Urinary bladder (tissue), 4 donors: Measurements from ENCODE around the gene NNT. TPM values are rescaled to one million over a fixed set of nuclear protein-coding genes. Genes with fewer than 3 reads are reported as not detected.
"Not testable (repeated sequence)": the region's sequence is repeated elsewhere in the genome, so short reads cannot be mapped to it uniquely, and the experiment has no call there.

Experiments
- DNase-seq: peaks from one replicate; pipeline ENCODE4 v3.0.0-alpha.2; 2015; ENCODE audit errors: extremely low spot score
- H3K27ac ChIP-seq: one replicate; pipeline ENCODE4 v1.5.1; 2013; ENCODE audit warnings: low read depth, mild to moderate bottlenecking, moderate library complexity
- H3K36me3 ChIP-seq: one replicate; pipeline ENCODE4 v1.6.1; 2013; ENCODE audit warnings: mild to moderate bottlenecking, moderate library complexity; ENCODE audit not compliant: insufficient read depth
- H3K4me1 ChIP-seq: one replicate; pipeline ENCODE4 v1.6.1; 2013; ENCODE audit warnings: mild to moderate bottlenecking, moderate library complexity; ENCODE audit not compliant: insufficient read depth
- H3K4me3 ChIP-seq: one replicate; pipeline ENCODE4 v1.5.1; 2013; ENCODE audit warnings: low read depth, low read length
- WGBS: extraction: QIAGEN DNeasy Blood & Tissue Kit; methylation state at CpG from one replicate; pipeline ENCODE4 v1.1.7; 2013; 5-methylcytosine and 5-hydroxymethylcytosine counted together
- polyA plus RNA-seq: library from polyadenylated mRNA; stranded (reverse); fragments of 200-250 nt; gene quantifications from one replicate; pipeline ENCODE4 v1.2.3, GENCODE V29; 2013
- total RNA-seq: library from RNA; depleted of rRNA; stranded (reverse); fragments of >200 nt; gene quantifications from one replicate; pipeline ENCODE4 v1.2.3, GENCODE V29; 2014
- donor health status: healthy with polysubstance abuse.
- donor health status: healthy.

Gene NNT
- total and polyA plus RNA-seq, 2 donors, result 34.6 to 118 TPM

GRCh38 chr5:43598927-43599326, 4.1 kb upstream of the NNT start:
- not testable (repeated sequence) for H3K4me1 ChIP-seq, H3K4me3 ChIP-seq, DNase-seq, H3K27ac ChIP-seq, H3K36me3 ChIP-seq
- WGBS, result 99% methylated on average over 1 of the region's 1 CpG

- WGBS, result 58% methylated on average over 8 of the region's 8 CpGs
- DNase-seq, result no peak
- peak overlapping the region; percentile 89 for H3K4me3 ChIP-seq
- no peaks in the 10 kb centered on the region for H3K36me3 ChIP-seq
- H3K4me1 ChIP-seq, result no peaks in the 10 kb centered on the region
- no peak overlapping the region for H3K27ac ChIP-seq
Observed at GRCh38 chr5:43601454-43602260, 1.3 kb upstream of the NNT start.

GRCh38 chr5:43603344-43604217, 601 bp downstream of the NNT start:
- H3K4me3 ChIP-seq, result peak overlapping the region; percentile 89
- WGBS, result 2% methylated on average over 49 of the region's 49 CpGs
- peak overlapping the region; percentile 57 for H3K27ac ChIP-seq
- no peak for DNase-seq
- H3K36me3 ChIP-seq, result no peaks in the 10 kb centered on the region
- no peaks in the 10 kb centered on the region for H3K4me1 ChIP-seq

- no peak overlapping the region for H3K4me3 ChIP-seq
- no peaks in the 10 kb centered on the region for H3K36me3 ChIP-seq
- no peak overlapping the region for H3K27ac ChIP-seq
- DNase-seq, result no peak
- WGBS, result 92% methylated on average over 4 of the region's 4 CpGs
- no peaks in the 10 kb centered on the region for H3K4me1 ChIP-seq
Observed at GRCh38 chr5:43604699-43605098, 1.7 kb downstream of the NNT start.

- no peak for DNase-seq
- no peaks in the 10 kb centered on the region for H3K4me1 ChIP-seq
- 65% methylated on average over 3 of the region's 3 CpGs for WGBS
Observed at GRCh38 chr5:43606351-43606750, 3.4 kb downstream of the NNT start.

GRCh38 chr5:43608406-43608805, 5.4 kb downstream of the NNT start:
- no peak overlapping the region for H3K4me3 ChIP-seq
- H3K4me1 ChIP-seq, result no peaks in the 10 kb centered on the region
- WGBS, result 91% methylated on average over 1 of the region's 1 CpG
- no peak overlapping the region for H3K27ac ChIP-seq
- no peak for DNase-seq
- no peaks in the 10 kb centered on the region for H3K36me3 ChIP-seq

More at GRCh38 chr5:43606351-43606750, 3.4 kb downstream of the NNT start:
- H3K4me3 ChIP-seq, result no peak overlapping the region
- H3K27ac ChIP-seq, result no peak overlapping the region
- no peaks in the 10 kb centered on the region for H3K36me3 ChIP-seq

GRCh38 chr5:43609752-43610151, 6.8 kb downstream of the NNT start:
- Histone ChIP-seq H3K36me3 (no peaks in the 10 kb centered on the region), H3K27ac (no peak overlapping the region), H3K4me3 (no peak overlapping the region), H3K4me1 (no peaks in the 10 kb centered on the region)
- WGBS, result 82% methylated on average over 1 of the region's 1 CpG
- no peak for DNase-seq

- DNase-seq, result no peak
- Histone ChIP-seq H3K4me1 (no peaks in the 10 kb centered on the region), H3K27ac (no peak overlapping the region), H3K4me3 (no peak overlapping the region), H3K36me3 (peaks cover 4% of the 10 kb centered on the region)
- WGBS, result 95% methylated on average over 4 of the region's 4 CpGs
Observed at GRCh38 chr5:43613370-43613769, 10.4 kb downstream of the NNT start.

- Histone ChIP-seq H3K36me3 (peaks cover 4% of the 10 kb centered on the region), H3K27ac (no peak overlapping the region), H3K4me3 (no peak overlapping the region), H3K4me1 (no peaks in the 10 kb centered on the region)
- DNase-seq, result no peak
- WGBS, result 96% methylated on average over 5 of the region's 5 CpGs
Observed at GRCh38 chr5:43615445-43616184, 12.6 kb downstream of the NNT start.

- 95% methylated on average over 1 of the region's 1 CpG for WGBS
- H3K27ac ChIP-seq, result no peak overlapping the region
- no peaks in the 10 kb centered on the region for H3K4me1 ChIP-seq
- H3K36me3 ChIP-seq, result peaks cover 4% of the 10 kb centered on the region
- DNase-seq, result no peak
- H3K4me3 ChIP-seq, result no peak overlapping the region
Observed at GRCh38 chr5:43616535-43616934, 13.6 kb downstream of the NNT start.

GRCh38 chr5:43619380-43619779, 16.4 kb downstream of the NNT start:
- WGBS, result 95% methylated on average over 2 of the region's 2 CpGs
- no peak for DNase-seq
- Histone ChIP-seq H3K4me3 (no peak overlapping the region), H3K4me1 (no peaks in the 10 kb centered on the region), H3K36me3 (peaks cover 5% of the 10 kb centered on the region), H3K27ac (no peak overlapping the region)

GRCh38 chr5:43619911-43620310, 16.9 kb downstream of the NNT start:
- no peaks in the 10 kb centered on the region for H3K4me1 ChIP-seq
- H3K4me3 ChIP-seq, result no peak overlapping the region
- H3K36me3 ChIP-seq, result peaks cover 5% of the 10 kb centered on the region
- WGBS, result 84% methylated on average over 3 of the region's 3 CpGs
- no peak overlapping the region for H3K27ac ChIP-seq
- no peak for DNase-seq

GRCh38 chr5:43620944-43621505, 18.0 kb downstream of the NNT start:
- Histone ChIP-seq H3K36me3 (peaks cover 3% of the 10 kb centered on the region), H3K4me1 (no peaks in the 10 kb centered on the region), H3K4me3 (no peak overlapping the region), H3K27ac (no peak overlapping the region)
- 90% methylated on average over 4 of the region's 4 CpGs for WGBS
- no peak for DNase-seq
